K562 (cell line): ENCODE measurements around the gene MFSD2B. TPM values are rescaled to one million over a fixed set of nuclear protein-coding genes. Genes with fewer than 3 reads are reported as not detected.

Experiments
- CSDE1 ChIP-seq, 2 experiments: fragments of 450-650 bp; IDR thresholded peaks; 2 replicates each; pipeline ENCODE4 v1.6.1; 2016; ENCODE audit warnings: mild to moderate bottlenecking in 1 of 2
- GABPB1 ChIP-seq: sonication (generic); formaldehyde crosslinking; IDR thresholded peaks from 2 replicates; pipeline ENCODE4 v1.8.0; 2022; ENCODE audit warnings: mild to moderate bottlenecking, missing genetic modification reagents
- HMG20B ChIP-seq: fragments of 250-450 bp; sonication (Bioruptor Pico); IDR thresholded peaks from 2 replicates; pipeline ENCODE4 v1.5.0; 2021; ENCODE audit warnings: mild to moderate bottlenecking
- MAZ ChIP-seq, 2 experiments: fragments of 450-650 bp in 1 of 2; sonication (generic) in 1 of 2; formaldehyde crosslinking; IDR thresholded peaks in 1 of 2; conservative IDR thresholded peaks in 1 of 2; 2 replicates each; pipeline versions ENCODE4 v1.4.0 to v1.5.0; 2020; ENCODE audit warnings: mild to moderate bottlenecking in 1 of 2, missing genetic modification reagents in 1 of 2
- NFXL1 ChIP-seq: fragments of 450-650 bp; formaldehyde crosslinking; IDR thresholded peaks from 2 replicates; pipeline ENCODE4 v1.4.0; 2021; ENCODE audit warnings: mild to moderate bottlenecking
- PKNOX1 ChIP-seq: fragments of 450-650 bp; IDR thresholded peaks from 2 replicates; pipeline ENCODE4 v1.6.1; 2016
- RBFOX2 ChIP-seq: fragments of 200-400 bp; formaldehyde crosslinking; IDR thresholded peaks from 2 replicates; pipeline ENCODE4 v1.6.1; 2017; ENCODE audit warnings: low read depth, mild to moderate bottlenecking, low read length, moderate library complexity
- RCOR1 ChIP-seq, 2 experiments: IDR thresholded peaks; 2 replicates each; pipeline ENCODE4 v1.6.1; 2012; ENCODE audit warnings: low read depth in 2 of 2, low read length in 2 of 2, borderline replicate concordance in 1 of 2, improper control_type of control experiment in 1 of 2
- UBTF ChIP-seq, 2 experiments: IDR thresholded peaks; 2 replicates each; pipeline ENCODE4 v1.6.1; 2012; ENCODE audit warnings: improper control_type of control experiment in 2 of 2, low read depth in 2 of 2, low read length in 2 of 2, borderline replicate concordance in 1 of 2
- ZBTB2 ChIP-seq: fragments of 450-650 bp; IDR thresholded peaks from 2 replicates; pipeline ENCODE4 v1.6.1; 2016; ENCODE audit warnings: antibody characterized with exemption
- ZZZ3 ChIP-seq: fragments of 450-650 bp; IDR thresholded peaks from 2 replicates; pipeline ENCODE4 v1.6.1; 2016; ENCODE audit warnings: antibody characterized with exemption, mild to moderate bottlenecking, moderate library complexity
- polyA plus RNA-seq, 8 experiments: library from polyadenylated mRNA; depleted of rRNA in 4 of 8; stranded (reverse) in 5 of 8; unstranded in 3 of 8; fragments of >200 nt; fragmentation: Nextera tagmentation in 2 of 8; fragmentation: Illumina TruSeq in 1 of 8; extraction: Ambion mirVana in 2 of 8; extraction: Trizol in 1 of 8; gene quantifications; 2 replicates each; pipeline versions ENCODE4 v1.2.1 to v1.2.3, GENCODE V29; 2011 to 2014; ENCODE audit warnings: inconsistent platforms in 1 of 8, missing spikeins in 1 of 8
- total RNA-seq, 7 experiments: library from RNA; depleted of rRNA in 6 of 7; stranded (reverse); fragments of >200 nt in 6 of 7; fragmentation: Illumina TruSeq in 2 of 7; extraction: Trizol in 2 of 7; gene quantifications; 2 replicates each; pipeline versions ENCODE4 v1.2.1 to v1.2.3, GENCODE V29; 2011 to 2021; ENCODE audit warnings: low replicate concordance in 1 of 7
- TF ChIP-seq, protein P1 (sequence below): sonication (generic); formaldehyde crosslinking; IDR thresholded peaks from 2 replicates; pipeline ENCODE4 v1.8.0; 2023; ENCODE audit warnings: mild to moderate bottlenecking, missing genetic modification reagents
- TF ChIP-seq, protein P2 (sequence below): fragments of 250-450 bp; sonication (Bioruptor Pico); IDR thresholded peaks from 2 replicates; pipeline ENCODE4 v1.5.0; 2020; ENCODE audit warnings: mild to moderate bottlenecking
- TF ChIP-seq, protein P3 (sequence below): fragments of 250-450 bp; sonication (Bioruptor Pico); IDR thresholded peaks from 2 replicates; pipeline ENCODE4 v1.5.0; 2021; ENCODE audit warnings: mild to moderate bottlenecking, borderline replicate concordance

MFSD2B gene
- total and polyA plus RNA-seq, 9 of the 15 experiments (the other 6 are each of a cell fraction or from before 2014, with no cell fraction given): 2.6 to 10.9 (median 6.8) TPM

DNA sequence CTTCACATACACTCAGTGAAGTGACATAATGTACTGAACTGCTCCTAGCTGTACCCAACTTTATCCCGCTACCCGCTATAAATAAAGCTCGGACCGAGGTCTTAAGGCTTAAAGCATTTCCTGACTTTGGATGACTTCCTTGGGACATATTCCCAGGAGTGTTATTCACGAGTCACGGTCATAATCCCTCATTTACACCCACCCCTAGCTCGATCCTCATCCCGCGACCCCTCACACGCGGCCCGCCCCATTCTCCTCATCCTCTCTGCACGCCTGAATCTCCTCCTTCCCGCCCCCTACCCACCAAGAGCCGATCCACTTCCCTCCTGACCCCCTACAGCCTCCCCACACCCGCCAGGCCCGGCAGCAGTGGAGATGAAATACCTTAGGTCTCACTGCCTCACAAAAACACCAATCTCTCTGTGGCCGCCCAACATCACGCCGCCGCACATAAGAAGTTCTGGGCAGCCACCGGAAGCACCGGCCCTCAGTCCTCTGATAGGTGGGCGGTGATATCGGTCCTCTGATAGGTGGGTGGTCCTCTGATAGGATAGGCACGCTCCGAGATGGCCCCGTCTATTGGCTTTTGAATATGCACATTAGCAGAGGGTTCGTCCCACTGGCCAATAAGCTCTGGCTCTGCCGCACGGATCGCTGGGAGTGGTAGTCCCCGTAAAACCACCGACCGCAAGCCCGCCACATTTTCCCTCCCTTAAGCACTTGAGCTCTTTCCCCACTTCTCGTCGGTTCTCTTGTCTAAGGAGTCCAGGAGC is 37.2 kb downstream of the MFSD2B start, which contains the start of gene WDCP (continued):
- TF ChIP-seq HMG20B (no peak), CSDE1 (IDR thresholded peaks at IDR 0.05) (no peak), RBFOX2 (peak; percentile 94), ZBTB2 (peak; percentile 56; the same call in 1 of the 2 replicates), ZZZ3 (no peak), RCOR1 (IDR thresholded peaks at IDR 0.05; ENCODE audit: borderline replicate concordance in 1 of 2, low read depth in 2 of 2, low read length in 2 of 2) (peak in 1 of 2 experiments; percentile 26; a peak in 1 of 4 replicates), MAZ (CRISPR knock-in tag; conservative IDR thresholded peaks at IDR 0.05 in 1 of 2, IDR thresholded peaks at IDR 0.05 in 1 of 2) (0 out of 4 replicates have a peak, but pooled peaks of 1 of the 2 experiments have one; percentile 14), UBTF (IDR thresholded peaks at IDR 0.05; ENCODE audit: borderline replicate concordance in 1 of 2, low read depth in 2 of 2, low read length in 2 of 2) (no peak), PKNOX1 (peak; percentile 96), NFXL1 (CRISPR knock-in tag) (no peak), GABPB1 (CRISPR knock-in tag) (peak; percentile 94)
- TF ChIP-seq, protein P1, sequence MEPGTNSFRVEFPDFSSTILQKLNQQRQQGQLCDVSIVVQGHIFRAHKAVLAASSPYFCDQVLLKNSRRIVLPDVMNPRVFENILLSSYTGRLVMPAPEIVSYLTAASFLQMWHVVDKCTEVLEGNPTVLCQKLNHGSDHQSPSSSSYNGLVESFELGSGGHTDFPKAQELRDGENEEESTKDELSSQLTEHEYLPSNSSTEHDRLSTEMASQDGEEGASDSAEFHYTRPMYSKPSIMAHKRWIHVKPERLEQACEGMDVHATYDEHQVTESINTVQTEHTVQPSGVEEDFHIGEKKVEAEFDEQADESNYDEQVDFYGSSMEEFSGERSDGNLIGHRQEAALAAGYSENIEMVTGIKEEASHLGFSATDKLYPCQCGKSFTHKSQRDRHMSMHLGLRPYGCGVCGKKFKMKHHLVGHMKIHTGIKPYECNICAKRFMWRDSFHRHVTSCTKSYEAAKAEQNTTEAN (CRISPR knock-in tag): no peak
- TF ChIP-seq, protein P2, sequence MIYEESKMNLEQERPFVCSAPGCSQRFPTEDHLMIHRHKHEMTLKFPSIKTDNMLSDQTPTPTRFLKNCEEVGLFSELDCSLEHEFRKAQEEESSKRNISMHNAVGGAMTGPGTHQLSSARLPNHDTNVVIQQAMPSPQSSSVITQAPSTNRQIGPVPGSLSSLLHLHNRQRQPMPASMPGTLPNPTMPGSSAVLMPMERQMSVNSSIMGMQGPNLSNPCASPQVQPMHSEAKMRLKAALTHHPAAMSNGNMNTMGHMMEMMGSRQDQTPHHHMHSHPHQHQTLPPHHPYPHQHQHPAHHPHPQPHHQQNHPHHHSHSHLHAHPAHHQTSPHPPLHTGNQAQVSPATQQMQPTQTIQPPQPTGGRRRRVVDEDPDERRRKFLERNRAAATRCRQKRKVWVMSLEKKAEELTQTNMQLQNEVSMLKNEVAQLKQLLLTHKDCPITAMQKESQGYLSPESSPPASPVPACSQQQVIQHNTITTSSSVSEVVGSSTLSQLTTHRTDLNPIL (CRISPR knock-in tag): no peak
- TF ChIP-seq, protein P3, sequence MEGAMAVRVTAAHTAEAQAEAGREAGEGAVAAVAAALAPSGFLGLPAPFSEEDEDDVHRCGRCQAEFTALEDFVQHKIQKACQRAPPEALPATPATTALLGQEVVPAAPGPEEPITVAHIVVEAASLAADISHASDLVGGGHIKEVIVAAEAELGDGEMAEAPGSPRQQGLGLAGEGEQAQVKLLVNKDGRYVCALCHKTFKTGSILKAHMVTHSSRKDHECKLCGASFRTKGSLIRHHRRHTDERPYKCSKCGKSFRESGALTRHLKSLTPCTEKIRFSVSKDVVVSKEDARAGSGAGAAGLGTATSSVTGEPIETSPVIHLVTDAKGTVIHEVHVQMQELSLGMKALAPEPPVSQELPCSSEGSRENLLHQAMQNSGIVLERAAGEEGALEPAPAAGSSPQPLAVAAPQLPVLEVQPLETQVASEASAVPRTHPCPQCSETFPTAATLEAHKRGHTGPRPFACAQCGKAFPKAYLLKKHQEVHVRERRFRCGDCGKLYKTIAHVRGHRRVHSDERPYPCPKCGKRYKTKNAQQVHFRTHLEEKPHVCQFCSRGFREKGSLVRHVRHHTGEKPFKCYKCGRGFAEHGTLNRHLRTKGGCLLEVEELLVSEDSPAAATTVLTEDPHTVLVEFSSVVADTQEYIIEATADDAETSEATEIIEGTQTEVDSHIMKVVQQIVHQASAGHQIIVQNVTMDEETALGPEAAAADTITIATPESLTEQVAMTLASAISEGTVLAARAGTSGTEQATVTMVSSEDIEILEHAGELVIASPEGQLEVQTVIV (CRISPR knock-in tag): no peak
